ENCODE data around the gene MEP1A.

DNA sequence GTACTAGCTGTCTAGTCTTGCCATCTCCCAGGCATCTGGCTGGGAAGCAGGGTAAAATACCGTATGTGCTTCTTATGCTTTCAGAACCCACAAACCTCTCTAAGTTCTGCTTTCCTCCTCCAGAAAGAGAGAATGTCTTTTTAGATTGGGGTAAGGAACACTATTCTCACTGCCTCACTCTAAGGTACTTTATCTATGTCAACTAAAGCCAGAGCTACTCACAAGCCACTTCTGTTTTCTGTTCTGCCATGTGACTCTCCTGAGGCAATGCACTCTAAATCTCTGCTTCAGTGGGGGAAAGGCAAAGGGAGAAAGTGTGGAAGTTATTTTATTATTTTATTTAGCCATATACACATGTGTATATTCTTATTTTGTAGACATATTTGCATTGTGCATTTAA, 15.6 kb downstream of the MEP1A start:
- TF ChIP-seq, protein P1, sequence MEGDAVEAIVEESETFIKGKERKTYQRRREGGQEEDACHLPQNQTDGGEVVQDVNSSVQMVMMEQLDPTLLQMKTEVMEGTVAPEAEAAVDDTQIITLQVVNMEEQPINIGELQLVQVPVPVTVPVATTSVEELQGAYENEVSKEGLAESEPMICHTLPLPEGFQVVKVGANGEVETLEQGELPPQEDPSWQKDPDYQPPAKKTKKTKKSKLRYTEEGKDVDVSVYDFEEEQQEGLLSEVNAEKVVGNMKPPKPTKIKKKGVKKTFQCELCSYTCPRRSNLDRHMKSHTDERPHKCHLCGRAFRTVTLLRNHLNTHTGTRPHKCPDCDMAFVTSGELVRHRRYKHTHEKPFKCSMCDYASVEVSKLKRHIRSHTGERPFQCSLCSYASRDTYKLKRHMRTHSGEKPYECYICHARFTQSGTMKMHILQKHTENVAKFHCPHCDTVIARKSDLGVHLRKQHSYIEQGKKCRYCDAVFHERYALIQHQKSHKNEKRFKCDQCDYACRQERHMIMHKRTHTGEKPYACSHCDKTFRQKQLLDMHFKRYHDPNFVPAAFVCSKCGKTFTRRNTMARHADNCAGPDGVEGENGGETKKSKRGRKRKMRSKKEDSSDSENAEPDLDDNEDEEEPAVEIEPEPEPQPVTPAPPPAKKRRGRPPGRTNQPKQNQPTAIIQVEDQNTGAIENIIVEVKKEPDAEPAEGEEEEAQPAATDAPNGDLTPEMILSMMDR (IDR thresholded peaks at IDR 0.05) = no peak
- no peak for TF ChIP-seq POLR2AphosphoS5 (IDR thresholded peaks at IDR 0.05)
